ENCODE data around the gene TBC1D8B. TPM values are rescaled to one million over a fixed set of nuclear protein-coding genes. Genes with fewer than 3 reads are reported as not detected.
"Not testable (repeated sequence)": the region's sequence is repeated elsewhere in the genome, so short reads cannot be mapped to it uniquely, and the experiment has no call there.

TBC1D8B gene
- 1.5 and 2.5 TPM in 2 replicates for total RNA-seq (2014; rRNA removed; shearing (Covaris generic))

DNA sequence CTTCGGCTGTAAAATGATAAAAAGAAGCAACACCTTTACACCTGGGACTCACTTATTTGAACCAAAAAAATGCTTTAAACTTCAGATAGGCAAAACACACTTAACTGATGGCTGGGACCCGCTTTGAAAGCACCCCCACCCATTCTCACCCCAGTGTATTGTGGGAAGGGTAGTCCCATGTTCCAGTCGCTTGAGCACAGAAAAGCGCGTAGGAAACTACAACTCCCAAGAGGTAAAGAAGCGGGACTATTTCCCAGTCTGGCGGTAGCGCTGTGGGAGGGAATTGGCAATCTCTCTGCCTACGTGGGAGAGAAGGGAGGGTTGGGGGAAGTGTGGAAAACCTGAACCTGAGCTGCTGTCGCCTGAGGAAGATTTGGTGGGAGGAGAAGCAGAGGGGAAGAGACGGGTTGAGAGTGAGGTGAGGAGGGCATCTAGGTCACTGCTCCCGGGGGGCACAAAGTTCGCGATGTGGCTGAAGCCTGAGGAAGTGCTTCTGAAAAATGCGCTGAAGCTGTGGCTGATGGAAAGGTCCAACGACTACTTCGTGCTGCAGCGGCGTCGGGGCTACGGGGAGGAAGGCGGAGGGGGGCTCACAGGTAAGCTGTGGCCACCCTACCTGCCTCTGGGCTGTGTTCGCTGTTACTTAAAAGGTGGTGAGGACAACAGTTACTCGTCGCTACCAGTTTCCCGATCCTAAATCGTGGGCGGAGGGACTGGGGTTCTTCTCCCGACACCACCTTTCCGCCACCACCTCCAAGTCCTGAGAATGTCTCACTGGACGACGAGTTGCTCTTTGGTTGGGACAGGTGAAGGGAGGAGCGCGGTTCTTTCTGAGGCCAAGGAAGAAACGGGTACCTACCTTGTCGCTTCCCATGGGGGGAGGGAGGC is at the start of gene TBC1D8B:
TBC1D8B (plus strand) TSS at position 286 of the 888 bp plus-strand sequence; CDS start at position 467, 181 bp downstream.
- peak; percentile 95 for DNase-seq (ENCODE audit: low spot score)

DNA sequence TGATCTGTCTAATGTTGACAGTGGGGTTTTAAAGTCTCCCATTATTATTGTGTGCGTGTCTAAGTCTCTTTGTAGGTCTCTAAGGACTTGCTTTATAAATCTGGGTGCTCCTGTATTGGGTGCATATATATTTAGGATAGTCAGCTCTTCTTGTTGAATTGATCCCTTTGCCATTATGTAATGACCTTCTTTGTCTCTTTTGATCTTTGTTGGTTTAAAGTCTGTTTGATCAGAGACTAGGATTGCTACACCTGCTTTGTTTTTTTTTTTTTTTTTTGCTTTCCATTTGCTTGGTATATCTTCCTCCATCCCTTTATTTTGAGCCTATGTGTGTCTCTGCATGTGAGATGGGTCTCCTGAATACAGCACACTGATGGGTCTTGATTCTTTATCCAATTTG is 33.2 kb upstream of the TBC1D8B start:
- DNase-seq (ENCODE audit: low spot score), result not testable (repeated sequence)

DNA sequence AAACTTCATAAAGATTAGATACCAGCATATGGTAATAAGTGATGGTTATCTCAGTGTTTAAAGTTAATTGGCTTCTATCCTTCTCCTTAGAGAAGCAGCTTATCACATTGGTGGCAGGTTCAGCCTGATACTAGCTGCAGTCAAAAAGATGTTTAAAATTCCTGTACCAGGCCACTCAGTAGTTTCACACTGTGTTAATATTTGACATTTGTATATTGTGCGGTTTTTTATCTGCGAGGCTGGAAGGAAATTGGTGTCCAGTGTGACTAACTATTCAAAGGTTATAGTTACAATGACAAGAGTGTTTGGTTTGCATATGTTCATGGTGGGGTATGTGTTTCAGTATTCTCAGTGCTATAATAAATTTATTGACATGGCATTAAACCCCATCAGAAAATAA is 27.5 kb upstream of the TBC1D8B start:
- no peak for DNase-seq (ENCODE audit: low spot score)

DNA sequence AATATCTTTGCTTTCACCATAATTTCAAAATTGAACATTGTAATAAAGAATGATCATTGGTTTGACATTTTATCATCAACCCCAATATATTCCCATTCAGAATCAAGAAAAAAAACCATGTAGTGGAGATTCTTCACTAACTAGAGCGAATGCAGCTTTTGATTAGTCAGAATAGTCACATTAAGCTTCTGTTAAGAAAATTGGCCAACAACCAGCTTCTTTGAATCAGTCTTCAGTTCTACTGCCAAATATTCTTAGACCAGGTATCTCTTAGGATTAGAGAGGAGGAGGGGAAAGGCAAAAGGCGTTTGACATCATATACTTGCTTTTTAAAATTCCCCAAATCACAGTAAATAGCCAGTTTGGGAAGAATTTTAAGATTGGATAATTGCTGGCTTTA is 22.2 kb upstream of the TBC1D8B start:
- DNase-seq (ENCODE audit: low spot score), result no peak

DNA sequence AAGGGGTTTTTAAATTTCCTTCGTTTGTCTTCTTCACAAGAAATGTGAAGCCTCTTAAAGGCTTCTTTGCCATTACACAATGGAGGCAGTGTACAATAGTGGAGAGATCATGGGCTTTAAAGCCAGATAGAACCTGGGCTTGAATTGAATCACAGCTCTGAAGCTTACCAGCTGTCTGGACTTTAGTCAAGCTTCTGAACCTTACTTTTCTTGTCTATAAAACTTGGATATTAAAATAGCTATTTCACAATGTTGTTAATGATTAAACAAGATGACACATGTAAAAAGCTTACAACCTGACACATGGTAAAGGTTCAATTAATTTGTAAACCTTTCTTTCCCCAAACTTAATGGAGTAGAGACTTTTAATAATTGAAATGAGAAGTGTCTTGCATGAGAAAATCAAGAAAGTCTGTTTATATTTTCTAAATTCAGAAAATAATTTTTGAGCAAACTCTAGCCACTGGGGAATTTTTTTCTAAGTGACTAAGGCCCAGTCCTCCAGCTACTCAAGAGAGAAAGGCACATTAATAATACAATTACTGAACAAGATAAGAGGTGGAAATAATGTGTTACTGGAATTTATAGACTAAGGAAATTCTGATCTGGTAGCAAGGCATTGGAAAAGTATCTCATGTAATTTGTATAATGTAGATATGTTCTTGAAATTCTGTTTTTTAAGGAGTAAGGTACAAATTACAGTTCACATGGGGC is 21.7 kb upstream of the TBC1D8B start:
- DNase-seq (ENCODE audit: low spot score), result peak; percentile 85

DNA sequence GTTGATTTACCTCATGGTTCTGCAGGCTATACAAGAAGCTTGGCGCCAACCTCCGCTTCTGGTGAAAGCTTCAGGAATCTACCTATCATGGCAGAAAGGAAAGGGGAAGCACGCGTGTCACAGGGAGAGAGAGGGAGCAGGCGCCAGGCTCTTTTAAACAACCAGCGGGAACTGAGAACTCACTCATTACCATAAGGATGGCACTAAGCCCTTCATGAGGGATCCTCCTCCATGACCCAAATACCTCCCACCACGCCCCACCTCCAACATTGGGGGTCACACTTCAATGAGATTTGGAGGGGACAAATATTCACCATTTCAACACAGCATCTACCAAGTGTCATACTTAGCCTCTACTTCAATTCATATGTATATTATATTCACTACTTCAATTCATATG is 18.8 kb upstream of the TBC1D8B start:
- no peak for DNase-seq (ENCODE audit: low spot score)

DNA sequence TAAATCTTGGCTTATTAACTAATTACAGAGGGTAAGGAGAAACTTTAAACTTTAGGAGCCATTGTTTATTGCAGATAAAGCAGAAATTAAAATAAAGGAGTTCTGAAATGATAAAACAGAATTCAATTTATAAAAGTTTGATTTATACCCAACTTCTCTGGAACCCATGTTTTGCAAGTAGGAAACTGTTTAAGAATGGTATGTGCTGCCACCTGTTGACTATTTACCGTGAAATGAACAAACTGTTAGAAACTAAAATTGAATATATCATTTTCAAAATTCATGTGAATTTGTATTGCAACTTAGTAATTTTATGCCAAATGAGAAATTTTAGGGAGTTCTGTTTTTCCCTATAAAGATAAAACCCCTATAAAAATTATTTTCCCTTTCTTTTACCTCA is 11.0 kb upstream of the TBC1D8B start:
- peak; percentile 44 for DNase-seq (ENCODE audit: low spot score)

DNA sequence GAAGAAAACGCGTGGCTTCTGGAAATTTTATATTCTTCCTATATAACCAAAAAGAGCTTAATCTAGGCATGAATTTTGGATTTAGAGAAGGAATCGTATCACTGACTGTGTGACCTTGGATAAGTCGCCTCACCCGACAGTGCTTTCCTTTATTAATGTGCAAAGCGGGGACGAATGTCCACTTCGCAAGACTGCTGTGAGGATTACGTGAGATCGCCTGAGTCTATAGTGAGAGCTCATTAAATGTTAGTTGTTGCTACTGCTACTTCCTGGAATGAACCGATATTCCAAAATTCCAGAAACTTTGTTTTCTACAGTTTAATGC is 448 bp upstream of the TBC1D8B start:
- no peak for DNase-seq (ENCODE audit: low spot score)

DNA sequence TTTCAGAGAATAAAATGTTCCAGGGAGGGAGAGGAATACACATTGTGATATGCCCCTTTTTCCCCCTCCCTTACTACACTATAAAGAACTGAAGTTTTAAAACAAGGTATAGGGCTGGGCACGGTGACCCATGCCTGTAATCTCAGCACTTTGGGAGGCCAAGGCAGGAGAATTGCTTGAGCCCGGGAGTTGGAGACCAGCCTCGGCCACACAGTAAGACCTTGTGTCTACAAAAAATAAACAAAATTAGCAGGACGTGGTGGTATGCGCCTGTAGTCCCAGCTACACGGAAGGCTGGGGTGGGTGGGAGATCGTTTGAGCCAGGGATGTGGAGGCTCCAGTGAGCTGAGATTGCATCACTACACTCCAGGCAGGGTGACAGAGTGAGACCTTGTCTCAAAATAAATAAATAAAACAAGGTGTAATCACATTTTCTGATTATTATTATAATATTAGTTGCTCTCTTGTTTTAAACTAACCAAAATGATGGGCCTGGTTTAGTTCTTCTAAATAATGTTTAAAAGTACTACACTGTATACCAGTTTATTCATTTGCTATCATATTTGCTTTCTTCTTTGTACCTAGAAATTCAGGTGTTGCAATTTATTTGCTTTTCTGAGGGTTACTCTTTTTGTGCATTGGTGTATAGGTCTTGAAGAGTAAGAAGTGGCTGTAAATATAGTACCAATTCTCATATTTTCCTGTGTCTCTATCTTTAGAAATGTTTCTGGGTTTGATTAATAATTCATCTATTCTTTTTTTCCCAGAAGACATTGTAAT is 8.8 kb downstream of the TBC1D8B start:
- DNase-seq (ENCODE audit: low spot score), result no peak

DNA sequence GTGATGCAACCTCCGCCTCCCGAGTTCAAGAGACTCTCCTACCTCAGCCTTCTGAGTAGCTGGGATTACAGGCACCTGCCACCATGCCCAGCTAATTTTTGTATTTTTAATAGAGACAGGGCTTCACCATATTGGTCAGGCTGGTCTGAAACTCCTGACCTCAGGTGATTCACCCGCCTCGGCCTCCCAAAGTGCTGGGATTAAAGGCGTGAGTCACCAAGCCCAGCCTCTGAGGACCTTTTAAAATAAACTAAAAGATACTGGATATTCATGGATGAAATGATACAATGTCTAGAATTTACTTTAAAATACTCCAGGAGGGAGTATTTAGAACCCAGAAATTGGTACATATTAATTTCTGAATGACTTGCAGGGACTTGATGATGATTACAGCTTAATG is 10.5 kb downstream of the TBC1D8B start:
- not testable (repeated sequence) for DNase-seq (ENCODE audit: low spot score)

DNA sequence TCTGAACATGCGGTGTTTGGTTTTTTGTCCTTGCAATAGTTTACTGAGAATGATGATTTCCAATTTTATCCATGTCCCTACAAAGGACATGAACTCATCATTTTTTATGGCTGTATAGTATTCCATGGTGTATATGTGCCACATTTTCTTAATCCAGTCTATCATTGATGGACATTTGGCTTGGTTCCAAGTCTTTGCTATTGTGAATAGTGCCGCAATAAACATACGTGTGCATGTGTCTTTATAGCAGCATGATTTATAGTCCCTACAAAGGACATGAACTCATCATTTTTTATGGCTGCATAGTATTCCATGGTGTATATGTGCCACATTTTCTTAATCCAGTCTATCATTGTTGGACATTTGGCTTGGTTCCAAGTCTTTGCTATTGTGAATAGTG is 11.6 kb downstream of the TBC1D8B start:
- DNase-seq (ENCODE audit: low spot score), result not testable (repeated sequence)

DNA sequence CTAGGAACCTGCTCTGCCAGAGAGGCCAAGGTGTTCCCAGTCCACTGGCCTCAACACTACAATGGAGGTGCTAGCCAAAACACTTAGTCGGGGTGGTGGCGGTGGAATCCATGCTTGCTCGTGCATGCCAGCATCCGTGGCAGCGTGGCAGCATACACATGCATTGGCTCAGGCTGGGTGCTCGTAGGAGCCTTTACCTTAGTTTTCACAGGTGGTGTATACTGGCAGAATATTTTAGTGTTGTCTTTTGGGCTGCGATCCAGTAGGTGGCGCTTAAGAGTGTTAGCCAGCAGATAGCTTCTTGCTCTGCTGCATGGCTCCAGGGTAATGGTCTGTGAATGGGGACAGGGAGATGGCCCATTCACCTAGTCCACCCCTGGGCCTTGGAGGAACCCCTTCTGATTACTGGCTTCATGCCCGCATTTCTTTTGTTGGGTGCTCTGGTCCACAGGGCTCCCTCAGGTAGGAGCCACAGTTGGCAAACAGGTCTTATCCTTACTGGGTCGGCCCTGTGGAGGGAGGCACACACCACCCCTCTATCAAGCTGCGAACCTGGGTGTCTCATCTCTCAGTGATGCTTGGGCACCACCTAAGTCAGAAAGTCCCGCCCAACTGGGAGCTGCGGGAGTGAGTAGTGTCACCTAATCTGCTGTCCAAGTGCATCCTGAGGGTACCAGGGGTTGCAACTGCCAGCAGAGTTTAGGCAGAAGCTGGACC is 60.7 kb downstream of the TBC1D8B start:
- DNase-seq (ENCODE audit: low spot score), result peak; percentile 68

DNA sequence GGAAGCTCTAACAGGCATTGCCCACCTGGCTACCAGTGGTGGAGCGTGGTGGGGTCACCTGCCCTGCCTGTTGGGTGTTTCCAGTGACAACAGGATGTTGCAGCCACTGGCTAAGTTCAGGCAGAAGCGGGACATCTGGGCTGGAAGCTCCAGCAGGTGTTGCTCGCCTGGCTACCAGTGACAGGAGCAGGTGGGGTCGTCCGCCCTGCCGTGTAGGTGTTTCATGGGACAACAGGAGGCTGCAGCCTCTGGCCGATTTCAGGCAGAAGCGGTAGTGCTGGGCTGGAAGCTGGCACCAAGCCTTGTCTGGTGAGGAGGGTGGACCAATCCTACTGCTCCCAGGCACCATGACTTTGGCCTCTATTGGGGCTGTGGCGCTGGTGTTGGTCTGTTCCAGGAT is 61.2 kb downstream of the TBC1D8B start:
- DNase-seq (ENCODE audit: low spot score), result no peak

DNA sequence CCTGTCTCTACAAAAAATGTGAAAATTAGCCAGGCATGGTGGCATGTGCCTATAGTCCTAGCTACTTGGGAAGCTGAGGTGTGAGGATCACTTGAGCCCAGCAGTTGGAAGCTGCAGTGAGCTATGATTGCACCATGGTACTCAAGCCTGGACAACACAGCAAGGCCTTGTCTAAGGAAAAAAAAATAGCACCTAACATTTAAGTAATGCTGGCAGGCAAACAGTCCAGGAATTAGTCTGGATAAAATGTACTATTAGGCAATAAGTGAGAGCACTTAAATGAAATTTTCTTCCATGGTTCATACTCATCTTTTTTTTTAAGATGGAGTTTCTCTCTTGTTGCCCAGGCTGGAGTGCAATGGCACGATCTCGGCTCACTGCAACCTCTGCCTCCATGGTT is 70.3 kb downstream of the TBC1D8B start:
- DNase-seq (ENCODE audit: low spot score), result not testable (repeated sequence)

DNA sequence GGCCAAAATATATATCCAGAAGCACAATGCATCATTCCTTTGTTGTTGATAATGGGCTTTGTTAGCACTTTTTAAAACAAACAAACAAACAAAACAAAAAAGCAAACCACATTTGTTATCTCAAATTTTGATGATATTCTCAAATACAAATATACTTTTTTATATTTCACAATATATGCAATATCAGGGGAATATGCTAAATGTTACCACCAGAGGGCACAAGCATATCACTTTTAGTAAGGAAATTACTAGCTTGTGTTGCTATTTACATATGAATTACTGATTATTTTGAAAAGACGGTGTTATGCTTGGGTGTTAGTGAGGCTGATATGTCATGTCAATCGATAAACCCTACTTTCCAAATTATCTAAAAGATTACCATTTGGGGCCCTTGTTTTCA is 71.6 kb downstream of the TBC1D8B start:
- peak; percentile 71 for DNase-seq (ENCODE audit: low spot score)

DNA sequence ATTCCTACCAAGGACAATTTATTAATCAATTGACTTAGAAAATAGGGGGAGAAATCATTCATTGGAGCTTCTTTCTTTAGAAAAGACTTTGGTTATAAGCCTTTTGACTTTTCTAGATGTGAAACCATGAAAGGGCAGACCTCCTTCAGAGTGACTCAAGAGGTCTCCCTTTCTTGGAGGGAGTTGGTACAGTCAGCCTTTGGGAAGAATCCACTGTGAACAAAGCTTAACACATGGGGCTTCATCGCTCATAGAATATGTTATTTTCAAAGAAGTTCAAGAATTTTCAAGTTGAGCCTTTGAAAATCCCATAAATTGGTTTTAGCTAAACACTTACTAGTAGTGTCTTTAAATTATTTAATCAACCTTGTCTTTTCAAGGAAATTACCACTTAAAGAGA is 72.7 kb downstream of the TBC1D8B start:
- no peak for DNase-seq (ENCODE audit: low spot score)

DNA sequence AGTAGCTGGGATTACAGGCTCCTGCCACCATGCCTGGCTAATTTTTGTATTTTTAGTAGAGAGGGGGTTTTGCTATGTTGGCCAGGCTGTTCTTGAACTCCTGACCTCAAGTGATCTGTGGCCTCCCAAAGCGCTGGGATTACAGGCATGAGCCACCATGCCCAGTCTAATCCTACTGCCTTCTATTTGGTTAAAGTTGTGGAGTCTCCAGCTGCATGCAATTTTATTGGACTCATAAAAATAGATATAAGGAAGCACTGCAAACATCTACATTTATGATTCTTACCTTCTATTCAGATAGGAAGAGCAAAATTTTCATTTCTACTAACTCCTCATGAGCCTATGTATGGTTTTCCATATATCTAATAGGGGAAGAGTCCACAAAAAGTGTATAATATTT is 87.0 kb downstream of the TBC1D8B start:
- no peak for DNase-seq (ENCODE audit: low spot score)

DNA sequence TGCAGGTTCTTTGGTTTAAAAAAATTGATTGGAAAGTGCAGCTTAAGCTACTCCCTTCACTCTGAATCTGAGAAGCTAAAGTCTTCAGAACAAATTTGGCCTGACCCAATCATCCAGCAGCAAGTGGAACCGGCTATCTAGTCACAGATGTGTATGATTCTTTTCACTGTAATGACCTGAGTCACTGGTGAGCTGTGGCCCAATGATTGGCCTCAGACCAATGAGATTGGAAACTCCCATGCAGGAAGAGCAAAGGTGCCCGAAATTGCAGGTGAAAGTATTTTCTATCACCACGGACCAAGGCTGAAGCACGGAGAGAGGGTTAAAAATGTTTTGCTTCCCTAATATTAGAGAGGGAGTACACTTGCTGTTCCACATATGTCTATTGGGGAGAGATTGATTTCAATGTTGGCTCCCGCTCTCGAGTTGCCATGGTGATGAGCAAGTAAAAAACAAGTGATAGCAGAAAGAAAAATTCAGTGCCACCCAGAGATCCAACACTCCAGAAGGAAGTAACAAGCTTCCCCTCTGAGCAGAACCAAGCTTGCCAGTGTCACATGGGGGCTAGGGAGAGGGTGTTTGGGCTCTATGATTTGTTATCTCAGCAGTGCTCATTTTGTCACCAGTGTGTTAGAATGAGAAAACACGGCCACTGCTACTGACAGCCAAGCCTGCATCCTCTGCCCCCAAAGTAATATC is 89.4 kb downstream of the TBC1D8B start:
- DNase-seq (ENCODE audit: low spot score), result no peak

DNA sequence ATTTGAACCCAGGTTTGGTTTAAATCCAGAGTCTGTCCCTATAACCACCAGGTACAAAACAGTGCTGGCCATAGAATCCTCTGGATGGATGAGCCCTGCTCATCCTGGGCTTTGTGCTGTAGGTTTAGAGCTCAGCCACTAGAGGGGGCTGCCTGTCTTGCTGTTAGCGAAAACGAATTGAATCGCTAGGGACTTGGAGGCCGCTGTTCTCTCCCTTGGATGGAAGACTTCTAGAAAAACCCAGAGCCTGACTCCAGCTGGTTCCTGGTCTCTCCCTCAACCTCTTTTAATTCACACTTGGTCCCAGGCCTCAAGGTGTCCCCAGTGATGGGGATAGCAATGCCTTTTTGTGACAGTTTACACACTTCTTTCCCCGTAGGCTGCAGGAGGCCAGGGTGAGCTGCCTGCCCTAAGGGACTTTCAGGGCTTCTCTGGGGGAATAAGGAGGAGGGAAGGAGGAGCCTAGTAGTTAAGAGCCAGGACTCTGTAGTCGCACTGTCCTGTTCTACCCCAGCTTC is 92.0 kb downstream of the TBC1D8B start:
- DNase-seq (ENCODE audit: low spot score), result peak; percentile 89

DNA sequence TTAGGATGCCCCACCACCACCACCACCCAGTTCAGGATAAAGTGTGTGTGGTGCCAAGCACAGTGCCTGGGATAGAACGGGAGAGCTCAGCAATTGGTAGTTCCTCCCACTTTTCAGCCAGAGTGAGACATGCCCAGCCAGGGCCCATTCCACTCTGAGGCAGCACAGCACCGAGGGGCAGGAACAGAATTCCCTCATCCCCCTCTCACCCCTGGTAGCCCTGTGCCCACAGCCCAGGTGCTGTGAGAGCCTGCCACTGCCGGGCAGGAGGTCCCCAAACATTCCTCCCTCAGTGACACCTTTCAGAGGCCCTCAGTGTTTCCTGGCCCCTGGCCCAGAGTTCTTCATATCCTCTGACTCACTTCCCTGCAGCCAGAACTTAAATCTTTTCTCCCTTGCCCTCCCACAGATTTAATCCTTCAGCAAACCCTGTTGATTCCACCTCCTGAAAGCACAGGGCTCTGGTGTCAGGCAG is 92.5 kb downstream of the TBC1D8B start:
- DNase-seq (ENCODE audit: low spot score), result peak; percentile 64
